Skin of body (tissue), 3 donors: ENCODE measurements around the gene LAMB1. TPM values are rescaled to one million over a fixed set of nuclear protein-coding genes. Genes with fewer than 3 reads are reported as not detected.

Experiments
- DNase-seq: peaks from one replicate; lab custom pipeline; 2025; lab: John Stamatoyannopoulos, UW
- small RNA-seq: library from RNA; depleted of rRNA; stranded (forward); fragments of <200 nt; gene quantifications from one replicate; pipeline ENCODE3, GENCODE V24; 2014; ENCODE audit warnings: low replicate concordance
- total RNA-seq: library from RNA; depleted of rRNA; stranded (reverse); fragments of >200 nt; gene quantifications from one replicate; pipeline ENCODE4 v1.2.3, GENCODE V29; 2014

The LAMB1 gene
- total RNA-seq, 1 donor from 2014 or later, result 212 TPM

- peak; percentile 33 for DNase-seq
These were observed 123.4 kb downstream of the LAMB1 start for GRCh38 chr7:107879400-107880035.

DNA sequence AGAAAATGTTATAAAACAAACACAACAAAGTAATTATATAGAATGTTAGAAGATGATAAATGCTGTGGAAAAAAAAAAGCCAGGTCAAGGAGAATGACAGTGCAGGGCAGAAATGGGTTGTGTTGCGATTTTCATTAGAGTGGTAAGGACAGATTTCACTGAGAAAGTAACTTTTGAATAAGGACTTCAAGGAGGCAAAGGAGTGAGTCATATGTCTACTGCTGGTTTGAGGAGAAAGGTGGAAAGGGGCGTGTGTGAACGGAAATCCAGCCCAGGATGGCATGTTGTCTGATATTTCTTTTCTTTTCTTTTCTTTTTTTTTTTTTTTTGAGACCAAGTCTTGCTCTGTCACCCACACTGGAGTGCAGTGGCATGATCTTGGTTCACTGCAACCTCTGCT lies 124.3 kb downstream of the LAMB1 start:
- DNase-seq, result no peak

DNA sequence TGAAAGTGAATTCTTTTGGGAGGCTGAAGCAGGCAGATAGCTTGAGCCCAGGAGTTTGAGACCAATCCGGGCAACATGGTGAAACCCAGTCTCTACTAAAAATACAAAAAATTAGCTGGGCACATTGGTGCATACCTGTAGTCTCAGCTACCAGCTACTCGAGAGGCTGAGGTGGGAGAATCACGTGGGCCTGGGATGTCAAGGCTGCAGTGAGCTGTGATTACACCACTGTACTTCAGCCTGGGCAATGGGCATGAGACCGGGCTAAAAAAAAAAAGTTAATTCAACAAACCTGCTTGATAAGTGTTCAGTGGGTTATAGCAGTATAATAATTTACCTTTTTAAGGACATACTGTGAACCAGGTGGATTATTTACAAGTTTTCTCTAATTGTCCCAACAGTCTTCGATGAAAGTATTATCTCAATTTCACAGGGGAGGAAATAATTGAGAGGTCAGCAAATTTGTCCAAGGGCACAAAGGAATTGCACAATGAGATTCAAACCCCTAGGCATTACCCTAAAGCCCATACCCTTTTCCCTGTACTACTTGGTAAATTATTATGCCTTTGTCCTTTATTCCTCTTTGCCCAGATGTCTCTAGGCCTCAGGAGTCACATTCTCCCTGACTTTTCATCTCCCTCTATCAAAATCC lies 125.1 kb downstream of the LAMB1 start:
- no peak for DNase-seq

GRCh38 chr7:107876916-107877315 lies 126.0 kb downstream of the LAMB1 start:
- no peak for DNase-seq

GRCh38 chr7:107874605-107875446 lies 128.1 kb downstream of the LAMB1 start:
- peak; percentile 76 for DNase-seq

GRCh38 chr7:107874111-107874510 lies 128.8 kb downstream of the LAMB1 start:
- no peak for DNase-seq

Small RNA genes within 50 kb of the gene (small RNA-seq; reads per million reads assigned to genes)
- not detected for gene RF00012

Other genes with a start within 250 kb of the LAMB1 start
- not detected for gene SLC26A3, start 199.9 kb downstream of the LAMB1 start, total RNA-seq
- gene DLD, start 112.0 kb downstream of the LAMB1 start, total RNA-seq, result 73.5 TPM
- 14.4 TPM for gene LAMB4, start 127.2 kb upstream of the LAMB1 start, total RNA-seq